HepG2 (cell line): ENCODE measurements around the gene TH. TPM values are rescaled to one million over a fixed set of nuclear protein-coding genes. Genes with fewer than 3 reads are reported as not detected.

Experiments
- ATF7-NPFF ChIP-seq: sonication (generic); formaldehyde crosslinking; IDR thresholded peaks from 2 replicates; pipeline ENCODE4 v1.8.1; 2023; ENCODE audit warnings: mild to moderate bottlenecking, low read depth, missing genetic modification reagents, moderate library complexity
- GZF1 ChIP-seq: sonication (generic); formaldehyde crosslinking; IDR thresholded peaks from 2 replicates; pipeline ENCODE4 v1.5.1; 2020; ENCODE audit warnings: mild to moderate bottlenecking, missing genetic modification reagents
- HOXA5 ChIP-seq: sonication (generic); formaldehyde crosslinking; IDR thresholded peaks from 2 replicates; pipeline ENCODE4 v1.4.0; 2020; ENCODE audit warnings: missing genetic modification reagents
- IKZF1 ChIP-seq: fragments of 450-650 bp; IDR thresholded peaks from 2 replicates; pipeline ENCODE4 v1.7.1; 2016
- KMT2B ChIP-seq: IDR thresholded peaks from 2 replicates; pipeline ENCODE4 v1.6.1; 2016; ENCODE audit warnings: missing genetic modification reagents, missing compliant biosample characterization
- MEIS1 ChIP-seq: sonication (generic); formaldehyde crosslinking; IDR thresholded peaks from 2 replicates; pipeline ENCODE4 v1.9.0; 2021; ENCODE audit warnings: mild to moderate bottlenecking, missing genetic modification reagents, moderate library complexity, borderline replicate concordance
- MZF1 ChIP-seq: sonication (generic); formaldehyde crosslinking; IDR thresholded peaks from 2 replicates; pipeline ENCODE4 v1.8.1; 2023; ENCODE audit warnings: mild to moderate bottlenecking, missing genetic modification reagents, borderline replicate concordance
- SPEN ChIP-seq: sonication (generic); formaldehyde crosslinking; IDR thresholded peaks from 2 replicates; pipeline ENCODE4 v1.5.1; 2020; ENCODE audit warnings: low read depth, mild to moderate bottlenecking, missing genetic modification reagents
- U2AF2 ChIP-seq: fragments of 200-400 bp; formaldehyde crosslinking; IDR thresholded peaks from 2 replicates; pipeline ENCODE4 v1.6.1; 2017; ENCODE audit warnings: low read depth, mild to moderate bottlenecking, low read length
- ZBTB8A ChIP-seq: sonication (generic); formaldehyde crosslinking; IDR thresholded peaks from 2 replicates; pipeline ENCODE4 v1.4.0; 2020; ENCODE audit warnings: mild to moderate bottlenecking, low read depth, missing genetic modification reagents, borderline replicate concordance
- ZFYVE20 ChIP-seq: sonication (generic); formaldehyde crosslinking; IDR thresholded peaks from 2 replicates; pipeline ENCODE4 v1.8.0; 2023; ENCODE audit warnings: low read depth, mild to moderate bottlenecking, moderate library complexity, missing genetic modification reagents, borderline replicate concordance
- ZNF547 ChIP-seq: sonication (generic); formaldehyde crosslinking; IDR thresholded peaks from 2 replicates; pipeline ENCODE4 v1.5.1; 2020; ENCODE audit warnings: mild to moderate bottlenecking, missing genetic modification reagents
- ZNF772 ChIP-seq: sonication (generic); formaldehyde crosslinking; IDR thresholded peaks from 2 replicates; pipeline ENCODE4 v1.5.0; 2020; ENCODE audit warnings: mild to moderate bottlenecking, missing genetic modification reagents
- polyA plus RNA-seq, 8 experiments: library from polyadenylated mRNA; depleted of rRNA in 3 of 8; stranded (reverse) in 7 of 8; unstranded in 1 of 8; fragments of >200 nt; fragmentation: Illumina TruSeq in 4 of 8; extraction: Trizol in 4 of 8; gene quantifications; 2 replicates each; pipeline versions ENCODE4 v1.2.1 to v1.2.3, GENCODE V29; 2011 to 2016; ENCODE audit warnings: low read depth in 4 of 8, missing spikeins in 1 of 8, mixed read lengths in 1 of 8; ENCODE audit not compliant: insufficient read depth in 1 of 8
- total RNA-seq, 5 experiments: library from RNA; depleted of rRNA; stranded (reverse); fragments of >200 nt; fragmentation: Illumina TruSeq; extraction: Trizol; gene quantifications; 2 replicates each; pipeline ENCODE4 v1.2.3, GENCODE V29; 2016; ENCODE audit warnings: low read depth in 1 of 5
- TF ChIP-seq, protein P1 (sequence below): sonication (generic); formaldehyde crosslinking; IDR thresholded peaks from 2 replicates; pipeline ENCODE4 v1.4.0; 2020; ENCODE audit warnings: mild to moderate bottlenecking, missing genetic modification reagents
- TF ChIP-seq, protein P2 (sequence below): sonication (generic); formaldehyde crosslinking; IDR thresholded peaks from 2 replicates; pipeline ENCODE4 v1.4.0; 2020; ENCODE audit warnings: missing genetic modification reagents
- TF ChIP-seq, protein P3 (sequence below): sonication (generic); formaldehyde crosslinking; IDR thresholded peaks from 2 replicates; pipeline ENCODE4 v1.5.0; 2020; ENCODE audit warnings: missing genetic modification reagents, mild to moderate bottlenecking, borderline replicate concordance
- TF ChIP-seq, protein P4 (sequence below): sonication (generic); formaldehyde crosslinking; conservative IDR thresholded peaks from 2 replicates; pipeline ENCODE4 v1.8.1; 2023; ENCODE audit warnings: missing genetic modification reagents

Gene TH
- total and polyA plus RNA-seq, 2 of the 13 experiments (the other 11 are each of a cell fraction or from before 2014, with no cell fraction given), result 0.36 TPM; not detected in 1

DNA sequence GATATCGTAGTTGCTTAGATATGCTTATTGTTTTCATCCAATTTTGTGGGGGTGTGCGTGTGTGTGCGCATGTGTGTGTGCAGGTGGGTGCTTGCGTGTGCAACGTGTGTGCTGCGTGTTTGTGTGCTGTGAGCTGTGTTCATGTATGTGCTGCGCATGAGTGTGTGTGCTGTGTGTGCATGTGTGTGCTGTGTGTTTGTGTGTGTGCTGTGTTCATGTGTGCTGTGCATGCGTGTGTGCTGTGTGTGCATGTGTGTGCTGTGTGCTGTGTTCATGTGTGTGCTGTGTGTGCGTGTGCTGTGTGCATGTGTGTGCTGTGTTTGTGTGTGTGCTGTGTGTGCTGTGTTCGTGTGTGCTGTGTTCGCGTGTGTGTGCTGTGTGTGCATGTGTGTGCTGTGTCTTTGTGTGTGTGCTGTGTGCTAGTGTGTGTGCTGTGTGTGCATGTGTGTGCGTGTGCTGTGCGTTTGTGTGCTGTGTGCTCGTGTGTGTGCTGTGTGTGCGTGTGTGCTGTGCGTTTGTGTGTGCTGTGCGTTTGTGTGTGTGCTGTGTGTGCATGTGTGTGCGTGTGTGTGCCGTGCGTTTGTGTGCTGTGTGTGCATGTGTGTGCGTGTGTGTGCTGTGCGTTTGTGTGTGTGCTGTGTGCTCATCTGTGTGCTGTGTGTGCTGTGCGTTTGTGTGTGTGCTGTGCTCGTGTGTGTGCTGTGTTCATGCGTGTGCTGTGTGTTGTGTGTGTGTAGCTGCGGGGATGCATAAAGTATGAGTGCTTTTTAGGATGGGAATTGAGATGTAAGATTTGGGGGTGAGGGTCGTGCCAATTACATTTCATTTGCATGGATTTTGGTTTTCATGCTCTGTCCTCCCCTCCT is 40.0 kb downstream of the TH start (continued):
- TF ChIP-seq, protein P1, sequence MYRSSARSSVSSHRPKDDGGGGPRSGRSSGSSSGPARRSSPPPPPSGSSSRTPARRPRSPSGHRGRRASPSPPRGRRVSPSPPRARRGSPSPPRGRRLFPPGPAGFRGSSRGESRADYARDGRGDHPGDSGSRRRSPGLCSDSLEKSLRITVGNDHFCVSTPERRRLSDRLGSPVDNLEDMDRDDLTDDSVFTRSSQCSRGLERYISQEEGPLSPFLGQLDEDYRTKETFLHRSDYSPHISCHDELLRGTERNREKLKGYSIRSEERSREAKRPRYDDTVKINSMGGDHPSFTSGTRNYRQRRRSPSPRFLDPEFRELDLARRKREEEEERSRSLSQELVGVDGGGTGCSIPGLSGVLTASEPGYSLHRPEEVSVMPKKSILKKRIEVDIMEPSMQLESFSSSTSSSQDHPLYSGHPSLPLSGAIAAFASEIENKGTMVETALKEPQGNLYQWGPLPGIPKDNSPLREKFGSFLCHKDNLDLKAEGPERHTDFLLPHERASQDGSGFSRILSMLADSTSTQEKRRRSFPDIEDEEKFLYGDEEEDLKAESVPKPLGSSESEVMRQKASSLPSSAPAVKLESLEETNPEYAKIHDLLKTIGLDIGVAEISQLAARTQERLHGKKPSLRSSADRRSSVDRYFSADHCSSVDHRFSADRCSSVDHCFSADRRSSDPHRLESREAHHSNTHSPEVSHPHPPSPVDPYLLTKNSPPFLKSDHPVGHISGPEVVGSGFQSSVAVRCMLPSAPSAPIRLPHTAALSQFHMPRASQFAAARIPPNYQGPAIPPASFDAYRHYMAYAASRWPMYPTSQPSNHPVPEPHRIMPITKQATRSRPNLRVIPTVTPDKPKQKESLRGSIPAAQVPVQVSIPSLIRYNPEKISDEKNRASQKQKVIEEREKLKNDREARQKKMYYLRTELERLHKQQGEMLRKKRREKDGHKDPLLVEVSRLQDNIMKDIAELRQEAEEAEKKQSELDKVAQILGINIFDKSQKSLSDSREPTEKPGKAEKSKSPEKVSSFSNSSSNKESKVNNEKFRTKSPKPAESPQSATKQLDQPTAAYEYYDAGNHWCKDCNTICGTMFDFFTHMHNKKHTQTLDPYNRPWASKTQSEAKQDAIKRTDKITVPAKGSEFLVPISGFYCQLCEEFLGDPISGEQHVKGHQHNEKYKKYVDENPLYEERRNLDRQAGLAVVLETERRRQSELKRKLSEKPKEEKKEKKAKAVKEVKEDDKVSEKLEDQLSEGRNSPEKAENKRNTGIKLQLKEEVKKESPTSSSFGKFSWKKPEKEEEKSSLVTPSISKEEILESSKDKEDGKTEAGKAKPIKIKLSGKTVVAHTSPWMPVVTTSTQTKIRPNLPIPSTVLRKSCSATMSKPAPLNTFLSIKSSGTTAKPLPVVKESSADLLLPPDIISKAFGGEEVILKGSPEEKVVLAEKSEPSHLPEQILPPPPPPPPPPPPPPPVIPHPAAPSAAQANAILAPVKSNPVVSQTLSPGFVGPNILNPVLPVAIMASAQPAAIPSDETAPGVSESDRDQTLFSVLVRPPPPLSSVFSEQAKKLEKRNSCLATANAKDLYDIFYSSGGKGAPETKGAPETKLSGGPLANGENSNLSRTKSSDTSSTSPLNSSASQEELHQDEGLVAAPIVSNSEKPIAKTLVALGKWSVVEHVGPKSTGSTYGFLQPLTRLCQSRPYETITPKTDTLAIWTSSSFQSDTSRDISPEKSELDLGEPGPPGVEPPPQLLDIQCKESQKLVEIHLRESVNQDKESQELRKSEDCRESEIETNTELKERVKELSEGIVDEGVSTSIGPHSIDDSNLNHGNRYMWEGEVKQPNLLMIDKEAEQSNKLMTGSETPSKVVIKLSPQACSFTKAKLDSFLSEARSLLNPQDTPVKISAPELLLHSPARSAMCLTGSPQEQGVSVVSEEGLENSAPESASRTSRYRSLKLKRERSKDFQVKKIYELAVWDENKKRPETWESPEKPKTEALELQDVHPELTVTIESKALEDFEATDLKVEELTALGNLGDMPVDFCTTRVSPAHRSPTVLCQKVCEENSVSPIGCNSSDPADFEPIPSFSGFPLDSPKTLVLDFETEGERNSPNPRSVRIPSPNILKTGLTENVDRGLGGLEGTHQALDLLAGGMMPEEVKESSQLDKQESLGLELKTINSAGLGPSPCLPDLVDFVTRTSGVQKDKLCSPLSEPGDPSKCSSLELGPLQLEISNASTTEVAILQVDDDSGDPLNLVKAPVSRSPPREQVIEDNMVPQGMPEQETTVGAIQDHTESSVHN (CRISPR knock-in tag), result no peak; the same call in 1 of the 2 replicates
- TF ChIP-seq ZNF547 (CRISPR knock-in tag) (peak; percentile 72; the same call in 1 of the 2 replicates), HOXA5 (CRISPR knock-in tag) (no peak), SPEN (CRISPR knock-in tag) (no peak; the same call in 1 of the 2 replicates), ZBTB8A (CRISPR knock-in tag) (no peak), ATF7-NPFF (CRISPR knock-in tag) (no peak; the same call in 1 of the 2 replicates), MZF1 (CRISPR knock-in tag) (peak; percentile 69; the same call in 1 of the 2 replicates), GZF1 (CRISPR knock-in tag) (no peak), U2AF2 (no peak), ZNF772 (CRISPR knock-in tag) (no peak), IKZF1 (no peak), ZFYVE20 (CRISPR knock-in tag) (no peak; the same call in 1 of the 2 replicates), MEIS1 (CRISPR knock-in tag) (no peak; the same call in 1 of the 2 replicates), KMT2B (CRISPR knock-in tag) (no peak)
- TF ChIP-seq, protein P2, sequence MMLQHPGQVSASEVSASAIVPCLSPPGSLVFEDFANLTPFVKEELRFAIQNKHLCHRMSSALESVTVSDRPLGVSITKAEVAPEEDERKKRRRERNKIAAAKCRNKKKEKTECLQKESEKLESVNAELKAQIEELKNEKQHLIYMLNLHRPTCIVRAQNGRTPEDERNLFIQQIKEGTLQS (CRISPR knock-in tag), result no peak
- TF ChIP-seq, protein P3, sequence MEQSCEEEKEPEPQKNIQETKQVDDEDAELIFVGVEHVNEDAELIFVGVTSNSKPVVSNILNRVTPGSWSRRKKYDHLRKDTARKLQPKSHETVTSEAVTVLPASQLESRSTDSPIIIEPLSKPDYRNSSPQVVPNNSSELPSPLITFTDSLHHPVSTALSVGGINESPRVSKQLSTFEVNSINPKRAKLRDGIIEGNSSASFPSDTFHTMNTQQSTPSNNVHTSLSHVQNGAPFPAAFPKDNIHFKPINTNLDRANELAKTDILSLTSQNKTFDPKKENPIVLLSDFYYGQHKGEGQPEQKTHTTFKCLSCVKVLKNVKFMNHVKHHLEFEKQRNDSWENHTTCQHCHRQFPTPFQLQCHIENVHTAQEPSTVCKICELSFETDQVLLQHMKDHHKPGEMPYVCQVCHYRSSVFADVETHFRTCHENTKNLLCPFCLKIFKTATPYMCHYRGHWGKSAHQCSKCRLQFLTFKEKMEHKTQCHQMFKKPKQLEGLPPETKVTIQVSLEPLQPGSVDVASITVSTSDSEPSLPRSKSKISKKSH (CRISPR knock-in tag), result 0 out of 2 replicates have a peak, but pooled peaks have one; percentile 24
- TF ChIP-seq, protein P4, sequence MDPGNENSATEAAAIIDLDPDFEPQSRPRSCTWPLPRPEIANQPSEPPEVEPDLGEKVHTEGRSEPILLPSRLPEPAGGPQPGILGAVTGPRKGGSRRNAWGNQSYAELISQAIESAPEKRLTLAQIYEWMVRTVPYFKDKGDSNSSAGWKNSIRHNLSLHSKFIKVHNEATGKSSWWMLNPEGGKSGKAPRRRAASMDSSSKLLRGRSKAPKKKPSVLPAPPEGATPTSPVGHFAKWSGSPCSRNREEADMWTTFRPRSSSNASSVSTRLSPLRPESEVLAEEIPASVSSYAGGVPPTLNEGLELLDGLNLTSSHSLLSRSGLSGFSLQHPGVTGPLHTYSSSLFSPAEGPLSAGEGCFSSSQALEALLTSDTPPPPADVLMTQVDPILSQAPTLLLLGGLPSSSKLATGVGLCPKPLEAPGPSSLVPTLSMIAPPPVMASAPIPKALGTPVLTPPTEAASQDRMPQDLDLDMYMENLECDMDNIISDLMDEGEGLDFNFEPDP (CRISPR knock-in tag), result no peak
